Measurements from ENCODE around the gene NPW. TPM values are rescaled to one million over a fixed set of nuclear protein-coding genes. Genes with fewer than 3 reads are reported as not detected.

NPW gene
- total and polyA plus RNA-seq, 2 experiments from 2014 or later: 3.0 TPM; not detected in 1

GRCh38 chr16:1980030-1980769, 39.4 kb upstream of the NPW start:
- H3K9me2 ChIP-seq (ENCODE audit: insufficient read depth): no peaks in the 10 kb centered on the region
- H3K27me3 ChIP-seq (replicated peaks; ENCODE audit: insufficient read depth): peaks cover 21% of the 10 kb centered on the region
- H3K4me2 ChIP-seq (ENCODE audit: unreplicated experiment): no peak overlapping the region
- H2AFZ ChIP-seq: no peak overlapping the region
- 11 to 12% methylated on average over 43 to 53 of the region's 53 CpGs for WGBS, 2 experiments (ENCODE audit: low coverage in 1 of 2, low lambda C conversion rate in 2 of 2, missing lambda C conversion rate in 2 of 2)
- no peak overlapping the region for H3K4me3 ChIP-seq
- H3F3A ChIP-seq (ENCODE audit: insufficient read depth): peaks cover 9% of the 10 kb centered on the region
- no peaks in the 10 kb centered on the region for H3K9me3 ChIP-seq (ENCODE audit: low read depth)
- TF ChIP-seq EZH2 (IDR thresholded peaks at IDR 0.05; ENCODE audit: insufficient read depth, poor library complexity, severe bottlenecking) (no peak), EZH2phosphoT487 (IDR thresholded peaks at IDR 0.05; ENCODE audit: insufficient read depth, low read depth) (no peak)
- H4K20me1 ChIP-seq (ENCODE audit: insufficient read depth): no peaks in the 10 kb centered on the region
- in situ Hi-C loops (cut with MboI): no loop called here
- H3K9ac ChIP-seq: no peak overlapping the region
- H3K36me3 ChIP-seq (ENCODE audit: low read depth): no peaks in the 10 kb centered on the region; the same call in 1 of the 2 replicates
- H3K4me1 ChIP-seq (ENCODE audit: insufficient read depth): no peaks in the 10 kb centered on the region
- 0 out of 2 replicates have a peak, but pooled peaks cover 2% of the 10 kb centered on the region for H3K79me2 ChIP-seq (ENCODE audit: insufficient read depth)
- peak; percentile 39 for DNase-seq
- H3K27ac ChIP-seq: no peak overlapping the region

- TF ChIP-seq EZH2phosphoT487 (IDR thresholded peaks at IDR 0.05; ENCODE audit: insufficient read depth, low read depth): no peak
- no peak for TF ChIP-seq EZH2 (IDR thresholded peaks at IDR 0.05; ENCODE audit: insufficient read depth, poor library complexity, severe bottlenecking)
- Histone ChIP-seq H3K27ac (no peak overlapping the region), H3F3A (ENCODE audit: insufficient read depth) (peaks cover 9% of the 10 kb centered on the region), H3K4me1 (ENCODE audit: insufficient read depth) (no peaks in the 10 kb centered on the region), H3K4me3 (no peak overlapping the region), H2AFZ (no peak overlapping the region), H3K79me2 (ENCODE audit: insufficient read depth) (peaks cover 8% of the 10 kb centered on the region; the same call in 1 of the 2 replicates), H3K27me3 (replicated peaks; ENCODE audit: insufficient read depth) (peaks cover 21% of the 10 kb centered on the region), H3K9me3 (ENCODE audit: low read depth) (no peaks in the 10 kb centered on the region), H3K9me2 (ENCODE audit: insufficient read depth) (no peaks in the 10 kb centered on the region), H3K4me2 (ENCODE audit: unreplicated experiment) (no peak overlapping the region), H3K36me3 (ENCODE audit: low read depth) (no peaks in the 10 kb centered on the region; the same call in 1 of the 2 replicates), H4K20me1 (ENCODE audit: insufficient read depth) (no peaks in the 10 kb centered on the region), H3K9ac (no peak overlapping the region)
- 31 to 35% methylated on average over 16 of the region's 16 CpGs for WGBS, 2 experiments (ENCODE audit: low coverage in 1 of 2, low lambda C conversion rate in 2 of 2, missing lambda C conversion rate in 2 of 2)
- in situ Hi-C loops (cut with MboI): no loop called here
- no peak for DNase-seq
Measured at GRCh38 chr16:1980770-1981087, 38.9 kb upstream of the NPW start.

- peaks cover 21% of the 10 kb centered on the region for H3K27me3 ChIP-seq (replicated peaks; ENCODE audit: insufficient read depth)
- no peaks in the 10 kb centered on the region for H3K9me2 ChIP-seq (ENCODE audit: insufficient read depth)
- no peak for TF ChIP-seq EZH2phosphoT487 (IDR thresholded peaks at IDR 0.05; ENCODE audit: insufficient read depth, low read depth)
- TF ChIP-seq EZH2 (IDR thresholded peaks at IDR 0.05; ENCODE audit: insufficient read depth, poor library complexity, severe bottlenecking): no peak
- H3K79me2 ChIP-seq (ENCODE audit: insufficient read depth): peaks cover 9% of the 10 kb centered on the region; the same call in 1 of the 2 replicates
- no peak within 1 kb of the TSS for H3K4me2 ChIP-seq (ENCODE audit: unreplicated experiment)
- H3F3A ChIP-seq (ENCODE audit: insufficient read depth): peaks cover 9% of the 10 kb centered on the region
- no peak within 1 kb of the TSS for H3K9ac ChIP-seq
- no peaks in the 10 kb centered on the region for H3K9me3 ChIP-seq (ENCODE audit: low read depth)
- H3K4me3 ChIP-seq: no peak within 1 kb of the TSS
- DNase-seq: no peak
- H3K27ac ChIP-seq: no peak within 1 kb of the TSS
- no peaks in the 10 kb centered on the region for H3K36me3 ChIP-seq (ENCODE audit: low read depth)
- in situ Hi-C loops (cut with MboI): no loop called here
- no peaks in the 10 kb centered on the region for H4K20me1 ChIP-seq (ENCODE audit: insufficient read depth)
- H3K4me1 ChIP-seq (ENCODE audit: insufficient read depth): no peaks in the 10 kb centered on the region
- H2AFZ ChIP-seq: no peak within 1 kb of the TSS
- 26% methylated on average over 6 of the region's 6 CpGs for WGBS, 2 experiments (ENCODE audit: low coverage in 1 of 2, low lambda C conversion rate in 2 of 2, missing lambda C conversion rate in 2 of 2)
Measured at GRCh38 chr16:1981398-1981836, 38.2 kb upstream of the NPW start, which contains the start of gene NOXO1. TSS of gene NOXO1 (minus strand) at chr16:1981469. CDS start at chr16:1981179, 290 bp downstream.

- WGBS, 2 experiments (ENCODE audit: low coverage in 1 of 2, low lambda C conversion rate in 2 of 2, missing lambda C conversion rate in 2 of 2): 53 to 56% methylated on average over 5 of the region's 5 CpGs
- H3K4me1 ChIP-seq (ENCODE audit: insufficient read depth): no peaks in the 10 kb centered on the region
- in situ Hi-C loops (cut with MboI): no loop called here
Measured at GRCh38 chr16:1982013-1982433, 37.6 kb upstream of the NPW start.

More at GRCh38 chr16:1982013-1982433, 37.6 kb upstream of the NPW start:
- H3K4me3 ChIP-seq: no peak overlapping the region
- peaks cover 9% of the 10 kb centered on the region; the same call in 1 of the 2 replicates for H3K79me2 ChIP-seq (ENCODE audit: insufficient read depth)
- no peaks in the 10 kb centered on the region for H3K9me3 ChIP-seq (ENCODE audit: low read depth)
- TF ChIP-seq EZH2 (IDR thresholded peaks at IDR 0.05; ENCODE audit: insufficient read depth, poor library complexity, severe bottlenecking) (no peak), EZH2phosphoT487 (IDR thresholded peaks at IDR 0.05; ENCODE audit: insufficient read depth, low read depth) (no peak)
- peaks cover 21% of the 10 kb centered on the region for H3K27me3 ChIP-seq (replicated peaks; ENCODE audit: insufficient read depth)
- H3K4me2 ChIP-seq (ENCODE audit: unreplicated experiment): no peak overlapping the region
- DNase-seq: no peak
- no peaks in the 10 kb centered on the region for H4K20me1 ChIP-seq (ENCODE audit: insufficient read depth)
- H3F3A ChIP-seq (ENCODE audit: insufficient read depth): peaks cover 9% of the 10 kb centered on the region
- no peaks in the 10 kb centered on the region for H3K9me2 ChIP-seq (ENCODE audit: insufficient read depth)
- H2AFZ ChIP-seq: no peak overlapping the region
- no peaks in the 10 kb centered on the region for H3K36me3 ChIP-seq (ENCODE audit: low read depth)
- H3K27ac ChIP-seq: no peak overlapping the region
- H3K9ac ChIP-seq: no peak overlapping the region

All from GM23248 (cell line).